NCI-H2029 (cell line): ENCODE results near the gene PES1.
"Not testable (repeated sequence)": the region's sequence is repeated elsewhere in the genome, so short reads cannot be mapped to it uniquely, and the experiment has no call there.

Source experiments
- DNase-seq: peaks from one replicate; lab custom pipeline; 2025; lab: John Stamatoyannopoulos, UW

Gene PES1

DNA sequence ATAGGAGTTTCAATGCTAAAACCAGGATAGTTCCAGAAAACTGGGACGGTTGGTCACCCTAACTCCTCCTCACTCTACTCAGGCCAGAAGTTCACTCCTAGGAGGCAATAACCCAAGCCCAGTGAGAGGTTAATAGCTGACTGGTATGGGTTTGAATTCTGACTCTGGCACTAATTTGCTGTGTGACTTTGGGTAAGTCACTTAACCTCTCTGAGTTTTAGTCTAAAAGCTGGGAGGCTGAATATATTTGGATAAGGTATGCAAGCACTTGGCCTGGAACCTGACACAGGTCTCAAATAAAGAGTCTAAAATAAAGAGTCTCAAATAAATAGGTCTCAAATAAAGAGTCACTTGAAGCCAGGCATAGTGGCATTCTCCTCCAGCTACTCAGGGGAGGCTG lies 39.0 kb downstream of the PES1 start:
- no peak for DNase-seq

DNA sequence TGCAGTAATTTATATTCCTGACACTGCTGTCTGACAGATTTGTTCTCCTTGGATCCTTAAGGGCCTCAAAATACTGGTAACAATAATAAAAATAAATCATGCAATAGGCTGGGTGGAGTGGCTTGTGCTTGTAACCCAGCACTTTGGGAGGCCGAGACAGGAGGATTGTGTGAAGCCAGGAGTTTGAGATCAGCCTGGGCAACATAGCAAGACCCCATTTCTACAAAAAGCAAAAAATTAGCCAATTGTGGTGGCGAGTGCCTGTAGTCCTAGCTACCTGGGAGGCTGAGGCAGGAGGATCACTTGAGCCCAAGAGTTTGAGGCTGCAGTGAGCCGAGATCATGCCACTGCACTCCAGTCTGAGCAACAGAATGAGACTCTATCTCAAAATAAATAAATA lies 39.9 kb downstream of the PES1 start:
- DNase-seq = not testable (repeated sequence)

DNA sequence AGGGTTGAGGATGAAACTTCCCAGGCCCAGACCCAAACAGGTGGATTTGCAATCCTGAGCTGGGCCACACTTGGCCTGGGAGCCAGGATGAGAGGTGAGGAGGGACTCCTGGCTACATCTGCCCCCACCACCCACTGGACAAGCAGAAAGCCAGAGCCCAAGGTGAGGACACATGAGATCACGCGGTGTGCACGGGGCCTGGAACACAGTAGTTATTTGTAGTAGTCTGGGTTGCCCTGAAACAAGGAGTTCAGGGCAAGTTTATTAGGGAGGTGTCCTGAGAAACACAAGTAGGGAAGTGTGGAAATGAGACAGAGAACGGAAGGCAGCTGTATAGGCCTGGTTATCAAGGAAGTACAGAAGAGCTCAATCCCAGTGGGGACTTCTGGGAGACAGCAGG lies 44.5 kb downstream of the PES1 start:
- no peak for DNase-seq

DNA sequence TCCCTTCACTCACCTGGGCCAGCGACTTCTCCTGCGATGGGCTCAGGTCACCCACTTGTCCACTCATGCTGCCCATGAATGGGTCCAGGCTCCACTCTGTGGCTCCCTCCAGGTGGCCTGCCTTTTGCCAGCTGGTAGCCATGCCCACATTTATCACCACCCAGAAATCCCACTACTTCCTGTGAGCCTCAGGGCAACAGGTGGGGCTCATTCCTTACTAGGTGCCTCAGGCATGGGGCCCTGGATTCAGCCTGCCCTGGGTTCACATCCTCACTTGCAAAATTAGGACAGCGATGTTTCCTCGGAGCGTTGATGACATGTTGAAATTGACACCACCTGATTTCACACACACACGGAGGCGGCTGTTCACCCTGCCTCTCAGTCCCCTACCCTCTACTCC lies 45.1 kb downstream of the PES1 start, which contains the start of gene SEC14L6:
Gene SEC14L6, minus strand, starts transcription at position 126 of the 400 bp plus-strand sequence. Its CDS starts 59 bp downstream, at position 67.
- no peak for DNase-seq

DNA sequence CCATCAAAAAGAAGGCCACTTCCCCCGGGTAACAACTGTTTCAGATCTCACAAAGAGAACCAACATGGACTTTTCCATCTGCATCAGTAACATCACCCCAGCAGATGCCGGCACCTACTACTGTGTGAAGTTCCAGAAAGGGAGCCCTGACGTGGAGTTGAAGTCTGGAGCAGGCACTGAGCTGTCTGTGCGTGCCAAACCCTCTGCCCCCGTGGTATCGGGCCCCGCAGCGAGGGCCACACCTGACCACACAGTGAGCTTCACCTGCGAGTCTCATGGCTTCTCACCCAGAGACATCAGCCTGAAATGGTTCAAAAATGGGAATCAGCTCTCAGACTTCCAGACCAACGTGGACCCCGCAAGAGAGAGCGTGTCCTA lies 48.9 kb downstream of the PES1 start:
- DNase-seq = no peak

DNA sequence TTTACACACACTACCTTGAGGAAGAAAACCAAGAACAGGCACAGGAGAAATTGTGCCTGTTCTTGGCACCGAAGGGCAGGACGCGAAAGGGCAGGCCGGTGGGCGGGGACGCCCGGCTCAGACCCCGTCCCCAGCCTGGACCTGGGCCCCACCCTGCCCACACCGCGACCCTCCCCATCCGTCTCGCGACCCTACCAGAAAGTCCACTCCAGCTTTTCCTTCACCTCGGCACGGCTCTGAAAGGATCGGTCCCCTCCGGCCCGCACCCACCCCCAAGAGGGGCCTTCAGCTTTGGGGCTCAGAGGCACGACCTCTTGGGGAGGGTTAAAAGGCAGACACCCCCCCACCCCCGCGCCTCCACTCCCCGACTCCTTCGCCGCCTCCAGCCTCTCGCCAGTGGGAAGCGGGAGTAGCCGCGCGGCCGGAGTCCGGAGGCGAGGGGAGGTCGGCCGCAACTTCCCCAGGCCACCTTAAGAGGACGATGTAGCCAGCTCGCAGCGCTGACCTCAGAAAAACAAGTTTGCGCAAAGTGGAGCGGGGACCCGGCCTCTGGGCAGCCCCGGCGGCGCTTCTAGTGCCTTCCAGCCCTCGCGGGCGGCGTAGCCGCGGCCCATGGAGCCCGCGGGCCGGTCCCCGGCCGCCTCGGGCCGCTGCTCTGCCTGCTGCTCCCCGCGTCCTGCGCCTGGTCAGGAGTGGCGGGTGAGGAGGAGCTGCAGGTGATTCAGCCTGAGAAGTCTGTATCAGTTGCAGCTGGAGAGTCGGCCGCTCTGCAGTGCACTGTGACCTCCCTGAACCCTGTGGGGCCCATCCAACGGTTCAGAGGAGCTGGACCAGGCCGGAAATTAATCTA lies 49.5 kb downstream of the PES1 start:
- no peak for DNase-seq

DNA sequence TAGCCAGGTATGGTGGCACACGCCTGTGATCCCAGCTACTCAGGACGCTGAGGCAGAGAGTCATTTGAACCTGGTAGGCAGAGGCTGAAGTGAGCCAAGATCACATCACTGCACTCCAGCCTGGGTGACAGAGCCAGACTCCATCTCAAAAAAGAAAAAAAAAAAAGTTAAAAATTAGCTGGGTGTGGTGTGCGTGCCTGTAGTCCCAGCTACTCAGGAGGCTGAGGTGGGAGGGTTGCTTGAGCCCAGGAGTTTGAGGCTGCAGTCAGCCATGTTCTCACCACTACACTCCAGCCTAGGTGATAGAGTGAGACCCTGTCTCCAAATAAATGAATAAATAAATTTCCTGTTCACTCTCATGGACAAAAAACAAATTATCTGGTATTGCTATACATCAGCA lies 50.2 kb downstream of the PES1 start:
- DNase-seq = not testable (repeated sequence)

DNA sequence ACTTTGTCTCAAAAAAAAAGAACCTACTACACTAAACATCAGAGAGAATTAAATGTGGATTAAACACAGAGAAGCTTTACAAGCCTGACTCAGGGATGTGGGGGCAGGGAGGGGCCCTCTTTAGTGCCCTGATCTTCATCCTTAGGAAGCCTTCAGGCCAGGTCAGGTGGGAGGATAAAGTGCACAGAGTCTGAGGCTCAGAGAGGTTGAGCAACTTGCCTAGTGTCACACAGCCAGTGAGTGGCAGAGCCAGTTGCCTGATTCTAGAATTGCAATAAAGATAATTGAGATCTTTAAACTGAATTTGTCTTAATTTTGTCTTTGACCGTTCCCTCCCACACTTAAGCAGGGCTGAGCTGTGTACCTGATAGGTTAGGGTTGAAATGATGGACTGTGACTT lies 52.3 kb downstream of the PES1 start:
- DNase-seq = no peak

DNA sequence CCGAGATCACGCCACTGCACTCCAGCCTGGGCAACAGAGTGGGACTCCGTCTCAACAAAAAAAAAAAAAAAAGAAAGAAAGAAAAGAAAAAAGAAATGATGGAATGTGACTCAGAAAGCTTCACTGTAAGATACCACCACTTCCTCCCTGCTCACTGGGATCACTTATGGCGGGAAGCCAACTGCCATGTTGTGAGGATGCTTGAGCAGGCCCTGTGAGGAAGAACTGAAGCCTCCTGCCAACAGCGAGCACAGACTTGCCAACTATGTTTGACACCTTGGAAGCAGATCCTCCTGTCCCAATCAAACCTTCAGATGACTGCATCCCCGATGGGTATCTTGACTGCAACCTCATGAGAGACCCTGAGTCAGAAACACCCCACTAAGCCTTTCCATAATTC lies 53.4 kb downstream of the PES1 start:
- DNase-seq = no peak

DNA sequence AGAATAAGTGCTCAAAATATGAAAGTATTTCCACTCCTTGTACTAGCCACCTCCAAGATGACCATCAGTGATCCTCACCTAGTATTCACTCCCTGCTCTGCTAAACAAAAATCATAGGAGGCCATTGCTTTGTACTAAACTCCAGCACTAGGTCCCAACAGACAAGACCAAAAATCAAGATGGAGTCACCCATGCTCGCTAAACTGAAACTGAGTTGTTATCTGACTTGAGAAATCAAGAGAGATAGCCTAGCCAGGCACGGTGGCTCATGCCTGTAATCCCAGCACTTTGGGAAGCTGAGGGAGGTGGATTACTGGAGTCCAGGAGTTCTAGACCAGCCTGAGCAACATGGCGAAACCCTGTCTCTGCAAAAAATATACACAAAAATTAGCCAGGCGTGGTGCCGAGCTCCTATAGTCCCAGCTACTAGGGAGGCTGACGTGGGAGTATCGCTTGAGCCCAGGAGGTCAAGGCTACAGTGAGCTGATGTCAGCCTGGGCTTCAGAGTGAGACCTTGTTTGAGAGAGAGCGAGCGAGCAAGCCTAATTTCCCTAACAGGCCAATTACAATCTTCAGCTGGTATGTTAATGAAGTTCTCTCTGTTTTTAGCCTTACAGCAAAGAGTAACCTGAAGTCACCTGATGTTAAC lies 54.5 kb downstream of the PES1 start:
- no peak for DNase-seq

DNA sequence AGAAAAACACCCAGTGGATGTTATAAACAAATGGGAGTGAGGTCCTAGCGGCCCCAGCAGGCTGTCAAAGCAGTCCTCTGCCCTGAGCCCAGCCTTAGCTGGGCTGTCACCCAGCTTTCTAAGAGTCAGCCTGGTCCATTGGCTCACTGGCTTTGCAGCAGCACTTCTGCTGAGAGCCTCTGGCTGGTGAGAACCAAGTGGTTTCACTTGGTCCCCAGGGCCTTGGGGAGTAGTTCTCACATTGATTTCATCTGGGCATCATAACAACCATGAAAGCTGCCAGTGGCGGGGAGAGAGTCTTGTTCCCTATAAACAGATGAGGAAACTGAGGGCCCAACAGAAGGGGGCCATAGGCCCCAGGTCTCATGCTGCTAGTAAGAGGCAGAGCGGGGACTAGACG lies 56.5 kb downstream of the PES1 start:
- DNase-seq = no peak

DNA sequence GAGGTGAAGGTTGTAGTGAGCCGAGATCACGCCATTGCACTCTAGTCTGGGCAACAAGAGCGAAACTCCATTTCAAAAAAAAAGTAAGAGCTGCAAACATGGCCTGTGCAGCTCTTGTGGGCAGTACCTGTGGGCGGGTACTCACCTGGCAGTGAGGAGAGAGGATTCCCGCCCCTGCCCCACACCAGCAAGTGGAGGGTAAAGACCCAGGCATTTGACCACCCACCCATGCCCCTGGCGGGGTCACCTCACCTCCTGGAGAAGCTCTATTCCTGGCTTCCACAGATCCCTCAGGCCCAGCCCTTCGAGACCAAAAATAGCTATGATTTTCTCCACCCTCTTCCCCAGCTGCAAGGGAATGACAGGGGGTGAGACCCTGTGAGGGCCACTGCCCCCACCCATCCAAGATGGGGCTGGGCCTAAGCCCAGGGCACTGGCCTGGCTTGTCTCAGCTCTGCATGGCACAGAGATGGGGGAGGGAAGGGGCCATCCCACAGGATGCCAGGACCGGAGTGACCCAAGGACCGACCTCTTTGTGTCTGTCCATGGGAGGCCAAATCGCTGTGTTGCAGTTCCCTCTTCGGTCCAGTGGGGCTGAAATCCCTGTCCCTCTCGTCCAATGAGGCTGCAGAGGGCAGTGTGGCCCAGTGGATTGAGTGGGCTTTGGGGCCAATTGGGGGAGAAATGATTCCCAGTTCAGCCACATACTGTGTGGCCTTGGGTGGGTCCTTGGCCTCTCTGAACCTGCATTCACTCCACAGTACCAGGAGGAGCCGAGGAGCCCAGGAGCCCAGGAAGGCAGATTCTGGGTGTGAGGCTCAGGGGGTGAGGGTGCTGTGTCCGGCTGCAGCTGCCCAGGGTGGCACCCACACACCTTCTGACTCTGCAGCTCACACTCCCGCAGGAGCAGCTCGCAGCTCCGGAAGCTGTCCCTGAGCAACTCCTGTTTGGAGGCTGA lies 59.8 kb downstream of the PES1 start:
- DNase-seq = no peak

DNA sequence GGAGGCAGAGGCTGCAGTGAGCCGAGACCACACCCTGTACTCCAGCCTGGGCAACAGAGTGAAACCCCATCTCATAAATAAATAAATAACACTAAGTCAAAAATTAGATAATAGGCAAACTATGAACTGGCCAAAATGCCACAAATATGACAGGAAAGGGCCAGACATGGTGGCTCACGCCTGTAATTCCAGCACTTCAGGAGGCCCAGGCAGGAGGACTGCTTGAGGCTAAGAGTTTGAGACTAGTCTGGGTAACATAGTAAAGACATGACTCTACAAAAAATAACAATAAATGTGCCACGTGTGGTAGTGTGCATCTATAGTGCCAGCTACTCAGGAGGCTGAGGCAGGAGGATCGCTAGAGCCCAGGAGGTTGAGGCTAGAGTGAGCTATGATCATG lies 65.1 kb downstream of the PES1 start:
- DNase-seq = no peak
